HG02642 (cell line): ENCODE measurements around the gene HOXA5.

Source experiments
- ATAC-seq: cut with Tn5 transposase; IDR thresholded peaks from one replicate; pipeline ENCODE4 v1.9.1; 2021; ENCODE audit warnings: mild to moderate bottlenecking; ENCODE audit not compliant: unreplicated experiment, poor library complexity

HOXA5 gene

DNA sequence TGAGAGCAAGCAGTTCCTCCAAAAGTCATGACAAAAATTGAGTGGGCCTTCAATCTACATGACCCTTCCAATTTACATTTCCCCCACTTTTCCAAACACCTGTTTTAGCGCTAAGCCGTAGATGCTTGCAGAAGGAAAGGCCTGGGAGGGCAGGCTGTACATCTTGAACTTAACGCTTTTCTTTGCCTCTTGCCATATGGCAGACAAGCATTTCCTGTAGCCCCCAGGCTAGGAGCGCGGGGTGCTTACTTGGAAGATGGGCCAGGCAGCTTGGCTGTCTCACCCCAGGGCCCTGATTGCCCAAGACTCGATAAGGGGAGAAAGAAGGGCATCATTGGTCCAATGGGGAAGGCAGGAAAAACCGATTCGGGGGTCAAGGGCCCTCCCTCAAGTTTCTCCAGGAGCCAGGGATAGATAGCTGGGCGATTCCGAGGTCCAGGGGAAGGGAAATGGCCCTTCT lies 28.9 kb upstream of the HOXA5 start:
- ATAC-seq, result no peak

- ATAC-seq, result no peak
These were observed 28.3 kb upstream of the HOXA5 start for GRCh38 chr7:27171637-27172314.

DNA sequence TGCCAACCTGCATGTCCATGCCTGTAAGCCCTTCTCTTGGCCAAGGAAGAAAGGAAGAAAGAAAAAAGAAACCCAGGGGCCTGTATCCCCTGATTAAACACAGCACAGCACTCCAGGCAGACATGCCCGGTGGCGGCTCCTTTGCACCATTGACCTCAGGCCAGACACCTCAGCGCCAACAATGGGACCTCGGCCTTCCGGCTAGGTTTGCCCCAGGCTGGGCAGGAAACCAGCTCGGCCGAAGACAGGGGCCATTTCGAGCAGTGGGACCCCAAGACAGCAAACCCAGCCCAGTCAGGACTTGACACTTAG lies 27.8 kb upstream of the HOXA5 start:
- ATAC-seq, result no peak

DNA sequence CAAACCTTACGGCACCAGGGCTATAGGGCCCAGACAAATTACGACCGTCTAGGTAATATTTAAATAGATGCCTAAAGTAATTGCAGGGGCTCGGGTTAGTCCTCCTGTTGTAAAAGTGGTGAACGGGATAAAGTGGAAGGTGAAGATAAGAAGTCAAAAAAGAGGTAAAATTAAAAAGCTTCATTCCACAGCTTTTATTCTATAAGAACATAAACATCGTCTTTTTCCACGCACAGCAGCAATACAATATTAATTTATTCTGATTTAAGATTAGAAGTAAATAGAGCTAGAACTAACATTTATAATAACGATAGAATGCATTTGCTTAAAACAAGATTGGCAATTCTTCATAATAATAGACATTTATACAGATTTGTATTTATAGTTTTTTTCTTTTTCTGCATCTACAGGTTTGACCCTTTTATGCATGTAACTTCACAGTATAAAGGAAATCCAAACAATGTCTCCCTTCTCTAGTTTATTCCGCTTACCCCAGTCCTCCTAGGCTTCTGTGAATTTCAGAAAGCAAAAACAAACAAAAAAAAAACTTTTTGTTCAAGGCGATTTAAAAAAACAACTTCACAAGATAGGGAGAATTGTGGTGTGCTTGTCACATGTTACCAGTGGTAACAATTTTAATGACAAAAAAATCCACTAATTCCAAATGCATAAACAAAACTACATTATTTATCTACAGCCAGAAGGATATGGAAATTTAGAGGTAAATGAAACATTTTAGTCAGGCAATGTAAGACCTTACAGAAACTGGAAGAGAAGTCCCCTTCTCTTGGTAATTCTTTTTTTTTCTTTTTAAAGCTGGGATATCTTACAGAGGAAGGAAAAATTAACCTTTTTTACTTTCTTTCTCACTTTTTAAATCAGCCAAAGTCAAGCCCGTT lies 27.2 kb upstream of the HOXA5 start:
- ATAC-seq, result no peak

GRCh38 chr7:27169658-27170425 lies 26.4 kb upstream of the HOXA5 start:
- no peak for ATAC-seq

DNA sequence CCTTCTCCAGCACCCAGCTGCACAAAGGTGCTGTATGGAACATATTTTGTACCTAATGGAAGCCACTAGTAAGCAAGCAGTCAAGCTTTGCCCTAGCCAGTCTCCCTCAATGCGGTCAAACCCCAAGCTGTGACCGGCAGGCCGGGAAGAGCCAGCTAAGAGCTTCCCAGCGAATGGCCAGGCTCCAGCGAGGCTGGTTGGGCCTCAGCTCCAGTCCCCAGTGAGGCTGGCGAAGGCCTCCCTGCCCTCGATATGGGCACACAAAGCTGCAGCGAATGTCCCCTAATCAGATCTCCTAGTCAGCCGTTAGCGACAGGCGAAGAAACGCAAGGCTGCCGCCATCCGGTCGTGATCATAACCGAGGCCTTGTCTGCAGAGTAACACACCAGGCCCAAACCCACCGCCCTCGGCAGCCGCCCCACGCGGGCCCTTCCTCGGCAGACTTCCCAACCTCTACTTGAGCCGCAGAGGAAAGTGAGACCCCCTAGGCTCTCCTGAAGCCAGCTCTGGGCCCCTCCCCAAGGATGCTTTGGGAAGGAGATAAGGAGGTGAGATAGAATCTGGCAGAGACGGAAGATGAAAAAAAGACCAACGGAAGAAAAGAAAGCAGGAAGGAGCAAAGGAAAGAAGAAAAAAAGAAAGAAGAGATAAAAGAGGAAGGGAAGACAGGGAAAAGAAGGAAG lies 24.9 kb upstream of the HOXA5 start:
- ATAC-seq, result no peak

- ATAC-seq, result no peak
These were observed 24.4 kb upstream of the HOXA5 start for GRCh38 chr7:27167916-27168264.

DNA sequence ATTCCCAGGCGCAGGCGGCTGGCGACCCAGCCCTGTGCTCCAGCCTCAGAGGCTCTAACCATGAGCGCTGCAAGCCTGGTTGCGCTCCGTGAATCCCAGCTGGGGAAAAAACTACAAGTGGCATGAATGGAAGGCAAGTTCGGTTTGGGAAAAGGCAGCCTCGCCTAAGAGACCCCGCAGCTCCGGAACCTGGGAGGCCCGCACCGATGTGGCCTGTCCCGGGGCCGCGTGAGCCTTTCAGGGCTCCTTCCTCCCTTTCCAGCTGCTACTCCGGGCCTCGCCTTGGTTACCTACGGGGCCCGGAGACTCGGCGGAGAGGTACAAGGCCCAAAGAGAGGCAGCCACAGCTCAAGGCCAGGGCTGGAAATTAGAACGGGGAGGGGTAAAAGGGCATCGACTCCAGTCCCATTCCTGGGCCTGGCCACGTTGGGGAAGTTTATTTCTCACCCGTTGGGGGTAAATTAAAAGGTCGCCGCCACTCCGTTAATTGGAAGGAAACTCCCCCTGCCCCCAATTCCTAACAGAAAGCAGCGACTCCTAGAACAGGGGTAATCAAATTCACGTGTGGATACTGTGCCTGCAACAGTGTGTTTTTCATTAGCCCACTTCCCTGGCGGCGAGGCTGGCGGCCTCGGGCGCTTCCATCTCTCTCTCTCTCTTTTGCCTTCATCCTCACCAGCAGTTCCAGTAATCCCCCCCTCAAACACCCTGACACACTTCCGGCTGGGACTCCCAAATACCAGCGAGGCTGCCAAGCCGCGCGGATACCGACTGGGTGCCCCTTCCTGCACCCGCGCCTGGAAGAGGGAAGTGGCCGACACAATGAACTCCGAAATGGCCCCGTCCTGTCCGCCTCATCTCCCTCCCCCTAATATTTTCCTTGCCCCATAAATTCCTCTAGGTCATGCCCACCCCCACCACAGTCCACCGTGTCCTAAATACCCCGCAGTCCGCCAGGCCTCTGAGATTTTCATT lies 23.3 kb upstream of the HOXA5 start:
- no peak for ATAC-seq

- no peak for ATAC-seq
These were observed 22.6 kb upstream of the HOXA5 start for GRCh38 chr7:27165996-27166530.

GRCh38 chr7:27165089-27165995 lies 21.9 kb upstream of the HOXA5 start, which contains the start of gene HOXA9:
Gene HOXA9 (minus strand): TSS chr7:27165537. CDS start chr7:27165457, 80 bp downstream.
- no peak for ATAC-seq

DNA sequence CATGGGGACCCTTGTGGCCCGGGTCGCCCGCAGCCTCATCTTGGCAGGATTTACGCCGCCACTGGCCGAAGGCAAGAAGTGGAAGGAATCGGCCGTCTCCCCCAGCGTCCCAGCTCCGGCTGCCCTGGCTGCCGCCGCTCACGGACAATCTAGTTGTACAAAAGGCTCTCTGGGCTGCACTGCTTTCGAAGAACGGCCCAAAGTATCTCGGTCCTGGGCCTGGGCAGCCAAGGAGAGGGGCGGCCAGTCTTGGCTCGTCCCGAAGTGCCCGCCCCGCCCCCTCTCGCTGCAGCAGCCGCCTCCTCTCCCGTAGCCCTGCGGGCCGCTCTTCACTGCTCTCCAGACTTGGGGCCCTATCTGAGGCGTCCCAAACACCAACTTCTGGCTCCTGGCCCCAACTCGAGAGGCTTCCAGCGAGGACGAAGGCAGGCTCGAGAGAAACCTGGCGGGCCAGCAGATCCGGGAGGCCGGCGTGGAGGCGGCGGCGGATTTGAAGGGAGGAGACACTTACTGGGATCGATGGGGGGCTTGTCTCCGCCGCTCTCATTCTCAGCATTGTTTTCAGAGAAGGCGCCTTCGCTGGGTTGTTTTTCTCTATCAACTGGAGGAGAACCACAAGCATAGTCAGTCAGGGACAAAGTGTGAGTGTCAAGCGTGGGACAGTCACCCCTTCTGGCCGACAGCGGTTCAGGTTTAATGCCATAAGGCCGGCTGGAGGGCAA lies 21.0 kb upstream of the HOXA5 start:
- ATAC-seq, result no peak

DNA sequence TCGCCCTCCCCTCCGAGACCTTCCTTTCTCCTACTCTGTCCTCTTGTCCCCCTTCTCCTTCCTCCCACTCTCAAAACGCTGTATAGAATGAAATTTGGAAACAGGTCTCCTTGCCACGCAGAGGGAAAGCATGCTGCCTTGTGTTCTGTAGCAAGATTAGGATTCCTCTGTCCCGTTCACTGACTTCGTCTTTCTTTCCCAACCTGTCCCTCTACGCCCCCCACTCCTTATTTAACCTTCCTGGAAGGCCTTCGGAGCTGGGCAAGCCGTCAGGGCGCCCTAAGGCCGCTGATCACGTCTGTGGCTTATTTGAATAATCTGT lies 20.5 kb upstream of the HOXA5 start:
- no peak for ATAC-seq

DNA sequence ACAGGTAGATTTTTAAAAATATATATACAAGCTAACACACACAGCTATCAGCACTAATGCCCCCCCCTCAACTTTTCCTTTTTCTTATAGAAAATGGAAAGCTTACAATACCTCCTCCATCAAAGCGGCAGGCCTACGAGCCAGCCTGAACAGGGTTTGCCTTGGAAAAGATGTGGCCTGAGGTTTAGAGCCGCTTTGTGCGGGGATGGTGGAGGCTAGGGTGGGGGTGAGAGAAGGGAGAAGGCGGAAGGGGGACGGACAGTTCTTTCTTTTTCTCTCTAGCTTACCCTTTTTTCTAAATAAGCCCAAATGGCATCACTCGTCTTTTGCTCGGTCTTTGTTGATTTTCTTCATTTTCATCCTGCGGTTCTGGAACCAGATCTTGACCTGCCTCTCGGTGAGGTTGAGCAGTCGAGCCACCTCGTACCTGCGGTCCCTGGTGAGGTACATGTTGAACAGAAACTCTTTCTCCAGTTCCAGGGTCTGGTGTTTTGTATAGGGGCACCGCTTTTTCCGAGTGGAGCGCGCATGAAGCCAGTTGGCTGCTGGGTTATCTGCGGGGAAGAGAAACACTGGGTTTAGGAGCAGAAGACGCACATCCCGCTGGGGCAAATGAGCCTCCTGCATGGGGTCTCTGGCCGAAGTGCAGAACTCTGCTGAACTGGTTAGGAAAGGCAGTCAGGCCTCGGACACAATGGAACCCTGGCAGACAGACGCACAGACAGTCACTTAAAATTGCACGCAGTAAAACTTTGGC lies 20.0 kb upstream of the HOXA5 start:
- ATAC-seq, result no peak

DNA sequence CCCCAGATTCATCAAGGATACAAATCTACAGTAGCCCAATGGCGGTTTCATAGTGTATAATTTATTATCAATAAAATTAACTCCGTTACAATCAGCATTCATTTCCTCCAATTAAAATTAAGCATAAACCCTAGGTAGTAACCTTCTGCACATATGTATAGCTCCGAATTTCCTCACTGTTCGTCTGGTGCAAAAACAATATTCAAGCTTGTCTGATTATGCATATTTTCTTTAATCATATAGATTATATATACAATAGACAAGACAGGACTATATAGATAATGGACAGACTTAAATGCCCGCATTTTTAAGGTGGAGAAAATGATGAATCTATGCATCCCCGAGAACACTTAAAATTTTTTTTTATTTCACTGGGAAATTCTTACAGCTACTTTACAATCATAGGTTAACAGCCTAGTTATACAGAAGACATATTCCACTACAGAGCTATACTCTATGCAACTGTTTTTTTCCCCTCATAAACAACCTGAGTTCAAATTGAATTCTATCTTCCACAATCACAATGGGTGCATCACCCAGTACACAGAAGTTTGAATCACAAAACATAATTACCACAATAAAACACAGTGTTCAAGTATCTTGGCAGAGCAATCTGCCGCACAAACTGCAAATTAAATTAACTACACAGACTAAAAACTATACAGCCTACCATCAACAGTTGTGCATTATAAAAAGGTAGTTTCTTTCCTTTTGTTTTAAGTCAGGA lies 19.2 kb upstream of the HOXA5 start:
- no peak for ATAC-seq

DNA sequence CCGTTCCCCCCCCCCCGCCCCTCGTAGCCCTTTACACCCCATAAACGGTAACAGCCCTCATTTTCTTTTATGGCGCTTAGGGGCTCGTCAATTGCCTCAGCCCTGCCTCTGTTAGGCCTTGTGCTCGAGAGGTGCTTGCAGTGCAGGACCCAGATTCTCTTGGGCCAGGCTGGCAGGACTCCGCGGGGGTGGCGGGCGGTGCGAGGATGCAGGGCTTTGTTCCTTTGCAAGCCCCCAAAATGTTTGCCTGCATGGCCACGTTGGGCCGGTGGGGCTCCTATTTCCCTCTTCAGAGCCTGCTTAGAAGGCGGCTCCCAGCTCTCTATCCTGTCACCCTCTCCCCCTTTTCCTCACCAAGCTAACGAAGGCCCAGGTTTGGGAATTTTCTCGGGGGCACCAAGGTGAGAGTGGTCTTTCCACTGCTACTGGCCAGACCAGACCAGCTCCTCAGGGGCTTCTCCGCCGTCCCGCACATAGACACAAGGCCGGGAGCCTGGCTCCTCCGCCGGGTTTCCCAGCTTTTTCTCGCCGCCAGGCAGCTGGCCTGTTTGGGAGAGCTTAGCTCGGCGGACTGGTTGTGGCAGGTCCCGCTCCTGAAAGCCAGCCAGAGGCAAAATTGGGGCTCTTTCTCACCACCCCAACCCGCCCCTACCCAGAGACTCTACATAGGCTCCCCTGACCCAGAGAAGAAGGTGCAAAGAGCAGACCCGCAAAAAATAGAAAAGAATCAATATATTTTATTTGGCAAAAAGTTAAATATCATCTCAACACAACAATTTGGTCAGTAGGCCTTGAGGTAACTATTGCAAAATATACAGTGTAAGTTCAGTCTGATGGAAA lies 18.5 kb upstream of the HOXA5 start:
- ATAC-seq, result no peak
